ENCODE results near the gene RPL32. TPM values are rescaled to one million over a fixed set of nuclear protein-coding genes. Genes with fewer than 3 reads are reported as not detected.

RPL32 gene
- total and polyA plus RNA-seq, 9 of the 15 experiments (the other 6 are each of a cell fraction or from before 2014, with no cell fraction given) = 2,738 to 6,200 (median 4,286) TPM

DNA sequence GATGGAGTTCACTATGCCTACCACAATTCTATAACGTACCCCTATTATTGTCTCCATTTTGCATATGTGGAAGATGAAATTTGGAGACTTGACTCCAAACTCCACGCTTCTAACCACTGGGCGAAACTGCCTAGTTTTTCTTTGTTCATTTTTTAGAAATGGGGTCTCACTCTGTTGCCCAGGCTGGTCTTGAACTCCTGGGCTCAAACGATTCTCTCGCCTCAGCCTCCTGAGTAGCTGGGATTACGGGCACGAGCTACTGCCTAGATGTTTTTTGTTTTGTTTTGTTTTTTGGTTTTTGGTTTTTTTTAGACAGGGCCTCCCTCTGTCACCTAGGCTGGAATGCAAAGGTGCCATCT is 584 bp upstream of the RPL32 start (continued):
- TF ChIP-seq SP2 (IDR thresholded peaks at IDR 0.05; ENCODE audit: extremely low read depth, low read depth, low read length, poor library complexity, severe bottlenecking) = no peak
- TF ChIP-seq SMAD2 (IDR thresholded peaks at IDR 0.05; ENCODE audit: low read depth, low read length) = no peak
- TF ChIP-seq, protein P1, sequence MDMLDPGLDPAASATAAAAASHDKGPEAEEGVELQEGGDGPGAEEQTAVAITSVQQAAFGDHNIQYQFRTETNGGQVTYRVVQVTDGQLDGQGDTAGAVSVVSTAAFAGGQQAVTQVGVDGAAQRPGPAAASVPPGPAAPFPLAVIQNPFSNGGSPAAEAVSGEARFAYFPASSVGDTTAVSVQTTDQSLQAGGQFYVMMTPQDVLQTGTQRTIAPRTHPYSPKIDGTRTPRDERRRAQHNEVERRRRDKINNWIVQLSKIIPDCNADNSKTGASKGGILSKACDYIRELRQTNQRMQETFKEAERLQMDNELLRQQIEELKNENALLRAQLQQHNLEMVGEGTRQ (CRISPR knock-in tag; IDR thresholded peaks at IDR 0.05) = no peak
- no peak for TF ChIP-seq NR4A1 (CRISPR knock-in tag; IDR thresholded peaks at IDR 0.05)
- TF ChIP-seq NR4A1 (tag; IDR thresholded peaks at IDR 0.05) = peak; percentile 73
- TF ChIP-seq, protein P2, sequence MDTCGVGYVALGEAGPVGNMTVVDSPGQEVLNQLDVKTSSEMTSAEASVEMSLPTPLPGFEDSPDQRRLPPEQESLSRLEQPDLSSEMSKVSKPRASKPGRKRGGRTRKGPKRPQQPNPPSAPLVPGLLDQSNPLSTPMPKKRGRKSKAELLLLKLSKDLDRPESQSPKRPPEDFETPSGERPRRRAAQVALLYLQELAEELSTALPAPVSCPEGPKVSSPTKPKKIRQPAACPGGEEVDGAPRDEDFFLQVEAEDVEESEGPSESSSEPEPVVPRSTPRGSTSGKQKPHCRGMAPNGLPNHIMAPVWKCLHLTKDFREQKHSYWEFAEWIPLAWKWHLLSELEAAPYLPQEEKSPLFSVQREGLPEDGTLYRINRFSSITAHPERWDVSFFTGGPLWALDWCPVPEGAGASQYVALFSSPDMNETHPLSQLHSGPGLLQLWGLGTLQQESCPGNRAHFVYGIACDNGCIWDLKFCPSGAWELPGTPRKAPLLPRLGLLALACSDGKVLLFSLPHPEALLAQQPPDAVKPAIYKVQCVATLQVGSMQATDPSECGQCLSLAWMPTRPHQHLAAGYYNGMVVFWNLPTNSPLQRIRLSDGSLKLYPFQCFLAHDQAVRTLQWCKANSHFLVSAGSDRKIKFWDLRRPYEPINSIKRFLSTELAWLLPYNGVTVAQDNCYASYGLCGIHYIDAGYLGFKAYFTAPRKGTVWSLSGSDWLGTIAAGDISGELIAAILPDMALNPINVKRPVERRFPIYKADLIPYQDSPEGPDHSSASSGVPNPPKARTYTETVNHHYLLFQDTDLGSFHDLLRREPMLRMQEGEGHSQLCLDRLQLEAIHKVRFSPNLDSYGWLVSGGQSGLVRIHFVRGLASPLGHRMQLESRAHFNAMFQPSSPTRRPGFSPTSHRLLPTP (IDR thresholded peaks at IDR 0.05; ENCODE audit: borderline replicate concordance, extremely low read depth, insufficient read length) = no peak
- TF ChIP-seq POLR2B (IDR thresholded peaks at IDR 0.05; ENCODE audit: low read depth, partially characterized antibody) = peak; percentile 29
- TF ChIP-seq YBX1 (IDR thresholded peaks at IDR 0.05) = no peak
- TF ChIP-seq, protein P3, sequence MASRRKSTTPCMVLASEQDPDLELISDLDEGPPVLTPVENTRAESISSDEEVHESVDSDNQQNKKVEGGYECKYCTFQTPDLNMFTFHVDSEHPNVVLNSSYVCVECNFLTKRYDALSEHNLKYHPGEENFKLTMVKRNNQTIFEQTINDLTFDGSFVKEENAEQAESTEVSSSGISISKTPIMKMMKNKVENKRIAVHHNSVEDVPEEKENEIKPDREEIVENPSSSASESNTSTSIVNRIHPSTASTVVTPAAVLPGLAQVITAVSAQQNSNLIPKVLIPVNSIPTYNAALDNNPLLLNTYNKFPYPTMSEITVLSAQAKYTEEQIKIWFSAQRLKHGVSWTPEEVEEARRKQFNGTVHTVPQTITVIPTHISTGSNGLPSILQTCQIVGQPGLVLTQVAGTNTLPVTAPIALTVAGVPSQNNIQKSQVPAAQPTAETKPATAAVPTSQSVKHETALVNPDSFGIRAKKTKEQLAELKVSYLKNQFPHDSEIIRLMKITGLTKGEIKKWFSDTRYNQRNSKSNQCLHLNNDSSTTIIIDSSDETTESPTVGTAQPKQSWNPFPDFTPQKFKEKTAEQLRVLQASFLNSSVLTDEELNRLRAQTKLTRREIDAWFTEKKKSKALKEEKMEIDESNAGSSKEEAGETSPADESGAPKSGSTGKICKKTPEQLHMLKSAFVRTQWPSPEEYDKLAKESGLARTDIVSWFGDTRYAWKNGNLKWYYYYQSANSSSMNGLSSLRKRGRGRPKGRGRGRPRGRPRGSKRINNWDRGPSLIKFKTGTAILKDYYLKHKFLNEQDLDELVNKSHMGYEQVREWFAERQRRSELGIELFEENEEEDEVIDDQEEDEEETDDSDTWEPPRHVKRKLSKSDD (conservative IDR thresholded peaks at IDR 0.05; ENCODE audit: low read length) = no peak
- TF ChIP-seq, protein P4, sequence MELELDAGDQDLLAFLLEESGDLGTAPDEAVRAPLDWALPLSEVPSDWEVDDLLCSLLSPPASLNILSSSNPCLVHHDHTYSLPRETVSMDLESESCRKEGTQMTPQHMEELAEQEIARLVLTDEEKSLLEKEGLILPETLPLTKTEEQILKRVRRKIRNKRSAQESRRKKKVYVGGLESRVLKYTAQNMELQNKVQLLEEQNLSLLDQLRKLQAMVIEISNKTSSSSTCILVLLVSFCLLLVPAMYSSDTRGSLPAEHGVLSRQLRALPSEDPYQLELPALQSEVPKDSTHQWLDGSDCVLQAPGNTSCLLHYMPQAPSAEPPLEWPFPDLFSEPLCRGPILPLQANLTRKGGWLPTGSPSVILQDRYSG (tag; conservative IDR thresholded peaks at IDR 0.05; ENCODE audit: low read depth) = no peak
- TF ChIP-seq MTA2 (IDR thresholded peaks at IDR 0.05; ENCODE audit: low read depth) = no peak
- TF ChIP-seq, protein P5, sequence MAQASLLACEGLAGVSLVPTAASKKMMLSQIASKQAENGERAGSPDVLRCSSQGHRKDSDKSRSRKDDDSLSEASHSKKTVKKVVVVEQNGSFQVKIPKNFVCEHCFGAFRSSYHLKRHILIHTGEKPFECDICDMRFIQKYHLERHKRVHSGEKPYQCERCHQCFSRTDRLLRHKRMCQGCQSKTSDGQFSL (CRISPR knock-in tag; IDR thresholded peaks at IDR 0.05) = no peak
- TF ChIP-seq, protein P5 (tag; IDR thresholded peaks at IDR 0.05) = peak in 1 of 2 experiments; percentile 42; a peak in 1 of 4 replicates
- TF ChIP-seq, protein P6, sequence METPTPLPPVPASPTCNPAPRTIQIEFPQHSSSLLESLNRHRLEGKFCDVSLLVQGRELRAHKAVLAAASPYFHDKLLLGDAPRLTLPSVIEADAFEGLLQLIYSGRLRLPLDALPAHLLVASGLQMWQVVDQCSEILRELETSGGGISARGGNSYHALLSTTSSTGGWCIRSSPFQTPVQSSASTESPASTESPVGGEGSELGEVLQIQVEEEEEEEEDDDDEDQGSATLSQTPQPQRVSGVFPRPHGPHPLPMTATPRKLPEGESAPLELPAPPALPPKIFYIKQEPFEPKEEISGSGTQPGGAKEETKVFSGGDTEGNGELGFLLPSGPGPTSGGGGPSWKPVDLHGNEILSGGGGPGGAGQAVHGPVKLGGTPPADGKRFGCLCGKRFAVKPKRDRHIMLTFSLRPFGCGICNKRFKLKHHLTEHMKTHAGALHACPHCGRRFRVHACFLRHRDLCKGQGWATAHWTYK (CRISPR knock-in tag; IDR thresholded peaks at IDR 0.05) = 0 out of 2 replicates have a peak, but pooled peaks have one; percentile 21
- no peak for TF ChIP-seq E2F3 (CRISPR knock-in tag; IDR thresholded peaks at IDR 0.05)
- TF ChIP-seq, protein P7, sequence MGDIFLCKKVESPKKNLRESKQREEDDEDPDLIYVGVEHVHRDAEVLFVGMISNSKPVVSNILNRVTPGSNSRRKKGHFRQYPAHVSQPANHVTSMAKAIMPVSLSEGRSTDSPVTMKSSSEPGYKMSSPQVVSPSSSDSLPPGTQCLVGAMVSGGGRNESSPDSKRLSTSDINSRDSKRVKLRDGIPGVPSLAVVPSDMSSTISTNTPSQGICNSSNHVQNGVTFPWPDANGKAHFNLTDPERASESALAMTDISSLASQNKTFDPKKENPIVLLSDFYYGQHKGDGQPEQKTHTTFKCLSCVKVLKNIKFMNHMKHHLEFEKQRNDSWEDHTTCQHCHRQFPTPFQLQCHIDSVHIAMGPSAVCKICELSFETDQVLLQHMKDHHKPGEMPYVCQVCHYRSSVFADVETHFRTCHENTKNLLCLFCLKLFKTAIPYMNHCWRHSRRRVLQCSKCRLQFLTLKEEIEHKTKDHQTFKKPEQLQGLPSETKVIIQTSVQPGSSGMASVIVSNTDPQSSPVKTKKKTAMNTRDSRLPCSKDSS (IDR thresholded peaks at IDR 0.05; ENCODE audit: low read depth, partially characterized antibody) = no peak
